ENCODE data around the gene TMIE. TPM values are rescaled to one million over a fixed set of nuclear protein-coding genes. Genes with fewer than 3 reads are reported as not detected.

TMIE gene
- total RNA-seq, 1 experiment from 2014 or later: 1.1 TPM

DNA sequence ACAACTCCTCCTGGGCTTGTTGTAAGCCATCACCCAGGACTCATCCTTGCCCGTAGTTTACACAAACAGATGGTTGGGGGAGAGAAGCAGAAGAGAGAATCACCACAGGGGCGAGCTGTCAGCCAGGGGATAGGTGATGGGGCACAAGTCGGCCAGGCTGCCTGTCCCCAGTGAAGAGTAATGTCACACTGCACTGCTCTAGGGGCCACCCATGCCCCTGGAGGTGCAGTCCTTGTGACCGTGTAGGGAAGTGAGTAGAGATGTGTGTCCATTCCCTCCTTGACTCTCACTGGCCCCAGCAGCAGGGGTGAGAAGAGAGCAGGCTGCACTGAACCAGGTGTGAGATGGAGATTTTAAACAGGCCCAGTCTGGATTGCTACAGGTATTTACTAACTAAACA lies 33.6 kb downstream of the TMIE start:
- intact Hi-C loops (cut with micrococcal nuclease; ENCODE audit: unreplicated experiment) (no loop called here), in situ Hi-C loops (cut with HindIII; ENCODE audit: low pct_unique_long_range_greater_than_20kb, low sequenced_read_pairs) (no loop called here)
- POLR2A ChIA-PET: no interaction called here
- Histone ChIP-seq H3K27me3 (ENCODE audit: control insufficient read depth, insufficient read depth, low read length) (no peaks in the 10 kb centered on the region), H3K9me3 (ENCODE audit: control insufficient read depth, insufficient read depth, low read depth, low read length) (no peaks in the 10 kb centered on the region), H3K27ac (ENCODE audit: low read length) (no peak overlapping the region), H3K36me3 (ENCODE audit: control insufficient read depth, insufficient read depth, low read length) (no peaks in the 10 kb centered on the region), H3K4me1 (ENCODE audit: control insufficient read depth, insufficient read depth, low read length) (no peaks in the 10 kb centered on the region), H3K4me3 (ENCODE audit: low read depth in 2 of 2, low read length in 2 of 2) (no peak overlapping the region)
- no peak for TF ChIP-seq SIN3A (IDR thresholded peaks at IDR 0.05; ENCODE audit: borderline replicate concordance, insufficient read depth, low read depth, low read length)
- no peak for TF ChIP-seq POLR2AphosphoS5 (IDR thresholded peaks at IDR 0.05; ENCODE audit: low read depth, low read length)
- TF ChIP-seq, protein P1, sequence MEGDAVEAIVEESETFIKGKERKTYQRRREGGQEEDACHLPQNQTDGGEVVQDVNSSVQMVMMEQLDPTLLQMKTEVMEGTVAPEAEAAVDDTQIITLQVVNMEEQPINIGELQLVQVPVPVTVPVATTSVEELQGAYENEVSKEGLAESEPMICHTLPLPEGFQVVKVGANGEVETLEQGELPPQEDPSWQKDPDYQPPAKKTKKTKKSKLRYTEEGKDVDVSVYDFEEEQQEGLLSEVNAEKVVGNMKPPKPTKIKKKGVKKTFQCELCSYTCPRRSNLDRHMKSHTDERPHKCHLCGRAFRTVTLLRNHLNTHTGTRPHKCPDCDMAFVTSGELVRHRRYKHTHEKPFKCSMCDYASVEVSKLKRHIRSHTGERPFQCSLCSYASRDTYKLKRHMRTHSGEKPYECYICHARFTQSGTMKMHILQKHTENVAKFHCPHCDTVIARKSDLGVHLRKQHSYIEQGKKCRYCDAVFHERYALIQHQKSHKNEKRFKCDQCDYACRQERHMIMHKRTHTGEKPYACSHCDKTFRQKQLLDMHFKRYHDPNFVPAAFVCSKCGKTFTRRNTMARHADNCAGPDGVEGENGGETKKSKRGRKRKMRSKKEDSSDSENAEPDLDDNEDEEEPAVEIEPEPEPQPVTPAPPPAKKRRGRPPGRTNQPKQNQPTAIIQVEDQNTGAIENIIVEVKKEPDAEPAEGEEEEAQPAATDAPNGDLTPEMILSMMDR (IDR thresholded peaks at IDR 0.05): no peak
- TF ChIP-seq TCF7L2 (IDR thresholded peaks at IDR 0.05; ENCODE audit: low read depth, low read length): no peak
- TF ChIP-seq, protein P2, sequence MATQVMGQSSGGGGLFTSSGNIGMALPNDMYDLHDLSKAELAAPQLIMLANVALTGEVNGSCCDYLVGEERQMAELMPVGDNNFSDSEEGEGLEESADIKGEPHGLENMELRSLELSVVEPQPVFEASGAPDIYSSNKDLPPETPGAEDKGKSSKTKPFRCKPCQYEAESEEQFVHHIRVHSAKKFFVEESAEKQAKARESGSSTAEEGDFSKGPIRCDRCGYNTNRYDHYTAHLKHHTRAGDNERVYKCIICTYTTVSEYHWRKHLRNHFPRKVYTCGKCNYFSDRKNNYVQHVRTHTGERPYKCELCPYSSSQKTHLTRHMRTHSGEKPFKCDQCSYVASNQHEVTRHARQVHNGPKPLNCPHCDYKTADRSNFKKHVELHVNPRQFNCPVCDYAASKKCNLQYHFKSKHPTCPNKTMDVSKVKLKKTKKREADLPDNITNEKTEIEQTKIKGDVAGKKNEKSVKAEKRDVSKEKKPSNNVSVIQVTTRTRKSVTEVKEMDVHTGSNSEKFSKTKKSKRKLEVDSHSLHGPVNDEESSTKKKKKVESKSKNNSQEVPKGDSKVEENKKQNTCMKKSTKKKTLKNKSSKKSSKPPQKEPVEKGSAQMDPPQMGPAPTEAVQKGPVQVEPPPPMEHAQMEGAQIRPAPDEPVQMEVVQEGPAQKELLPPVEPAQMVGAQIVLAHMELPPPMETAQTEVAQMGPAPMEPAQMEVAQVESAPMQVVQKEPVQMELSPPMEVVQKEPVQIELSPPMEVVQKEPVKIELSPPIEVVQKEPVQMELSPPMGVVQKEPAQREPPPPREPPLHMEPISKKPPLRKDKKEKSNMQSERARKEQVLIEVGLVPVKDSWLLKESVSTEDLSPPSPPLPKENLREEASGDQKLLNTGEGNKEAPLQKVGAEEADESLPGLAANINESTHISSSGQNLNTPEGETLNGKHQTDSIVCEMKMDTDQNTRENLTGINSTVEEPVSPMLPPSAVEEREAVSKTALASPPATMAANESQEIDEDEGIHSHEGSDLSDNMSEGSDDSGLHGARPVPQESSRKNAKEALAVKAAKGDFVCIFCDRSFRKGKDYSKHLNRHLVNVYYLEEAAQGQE (IDR thresholded peaks at IDR 0.05; ENCODE audit: insufficient read depth in 1 of 2, low read depth in 2 of 2, low read length in 1 of 2): no peak
- CTCF ChIA-PET: no interaction called here
- peak; percentile 30; the same call in 1 of the 2 replicates for ATAC-seq
- no TSS peak for BruUV-seq (replicated peaks)
- no peak for DNase-seq (ENCODE audit: low read depth, low spot score)

DNA sequence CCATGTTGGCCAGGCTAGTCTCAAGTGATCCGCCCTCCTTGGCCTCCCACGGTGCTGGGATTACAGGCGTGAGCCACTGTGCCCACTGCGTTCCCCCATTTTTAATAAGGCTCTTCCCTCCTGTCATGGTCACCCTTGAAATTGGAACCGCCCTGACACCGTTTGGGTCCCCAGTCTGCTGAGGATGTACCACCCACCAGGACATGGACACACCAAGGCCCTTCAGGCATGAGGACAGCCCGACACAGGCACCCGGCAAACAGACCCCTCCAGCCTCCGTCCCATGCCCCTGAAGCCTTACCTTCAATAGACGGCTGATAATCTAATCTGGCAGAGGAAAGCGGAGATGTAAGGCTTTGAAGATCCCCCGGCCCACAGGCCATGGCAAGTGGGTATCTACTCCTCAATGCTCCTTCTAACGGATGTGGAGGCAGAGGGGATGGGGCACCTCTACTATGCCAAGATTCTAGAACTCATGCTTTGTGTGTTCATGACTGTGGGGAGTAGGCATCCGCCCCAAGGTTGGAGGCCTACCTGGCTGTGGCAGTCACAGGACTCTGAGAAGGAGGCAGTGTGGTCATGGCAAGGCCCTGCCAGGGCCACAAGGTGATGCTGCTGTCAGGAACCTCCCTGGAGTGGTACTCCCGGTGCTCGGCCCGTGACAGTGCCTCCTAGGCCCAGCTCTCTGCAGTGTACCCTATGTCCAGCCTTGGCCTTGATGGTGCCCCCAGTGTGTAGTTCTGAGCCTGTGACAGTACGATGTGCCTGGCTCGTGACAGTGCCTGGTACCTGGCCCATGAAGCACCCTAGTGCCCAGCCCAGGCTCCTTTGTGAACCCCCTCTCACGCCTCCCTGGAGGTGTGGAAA lies 35.0 kb downstream of the TMIE start:
- TF ChIP-seq SIN3A (IDR thresholded peaks at IDR 0.05; ENCODE audit: borderline replicate concordance, insufficient read depth, low read depth, low read length): no peak
- TF ChIP-seq, protein P1 (IDR thresholded peaks at IDR 0.05): no peak
- no peak for TF ChIP-seq POLR2AphosphoS5 (IDR thresholded peaks at IDR 0.05; ENCODE audit: low read depth, low read length)
- TF ChIP-seq, protein P2 (IDR thresholded peaks at IDR 0.05; ENCODE audit: insufficient read depth in 1 of 2, low read depth in 2 of 2, low read length in 1 of 2): no peak
- no peak for TF ChIP-seq TCF7L2 (IDR thresholded peaks at IDR 0.05; ENCODE audit: low read depth, low read length)
- ChIA-PET CTCF (no interaction called here), POLR2A (no interaction called here)
- Histone ChIP-seq H3K9me3 (ENCODE audit: control insufficient read depth, insufficient read depth, low read depth, low read length) (no peaks in the 10 kb centered on the region), H3K27me3 (ENCODE audit: control insufficient read depth, insufficient read depth, low read length) (no peaks in the 10 kb centered on the region), H3K36me3 (ENCODE audit: control insufficient read depth, insufficient read depth, low read length) (no peaks in the 10 kb centered on the region), H3K4me3 (ENCODE audit: low read depth in 2 of 2, low read length in 2 of 2) (no peak overlapping the region), H3K4me1 (ENCODE audit: control insufficient read depth, insufficient read depth, low read length) (no peaks in the 10 kb centered on the region), H3K27ac (ENCODE audit: low read length) (no peak overlapping the region)
- in situ Hi-C loops (cut with HindIII; ENCODE audit: low pct_unique_long_range_greater_than_20kb, low sequenced_read_pairs): no loop called here
- DNase-seq (ENCODE audit: low read depth, low spot score) (no peak), ATAC-seq (no peak)
- no TSS peak for BruUV-seq (replicated peaks)
- intact Hi-C loops (cut with micrococcal nuclease; ENCODE audit: unreplicated experiment): no loop called here
